KMS-11 (cell line): ENCODE results near the gene TMEM97.
A peak's percentile ranks its signal among the peaks of the same experiment; 100 is the strongest.
"Not testable (repeated sequence)": the region's sequence is repeated elsewhere in the genome, so short reads cannot be mapped to it uniquely, and the experiment has no call there.

ENCODE experiments used
- H2AFZ ChIP-seq: fragments of 200-600 bp; sonication (generic); 2 replicates; pipeline ENCODE4 v1.6.1; 2016; ENCODE audit warnings: antibody characterized with exemption, mixed run types, low read depth
- H3K27ac ChIP-seq: fragments of 200-600 bp; sonication (generic); 2 replicates; pipeline ENCODE4 v1.6.1; 2016; ENCODE audit warnings: mild to moderate bottlenecking, mixed run types
- H3K27me3 ChIP-seq: fragments of 200-600 bp; sonication (generic); 2 replicates; pipeline ENCODE4 v1.6.1; 2017; ENCODE audit warnings: mild to moderate bottlenecking, low read depth, mixed run types, moderate library complexity; ENCODE audit not compliant: insufficient read depth
- H3K36me3 ChIP-seq: fragments of 200-600 bp; sonication (generic); 2 replicates; pipeline ENCODE4 v1.6.1; 2017; ENCODE audit warnings: mild to moderate bottlenecking, mixed run types; ENCODE audit not compliant: insufficient read depth
- H3K4me1 ChIP-seq: fragments of 200-600 bp; sonication (generic); 2 replicates; pipeline ENCODE4 v1.6.1; 2016; ENCODE audit warnings: mild to moderate bottlenecking, low read depth, mixed run types; ENCODE audit not compliant: poor library complexity, severe bottlenecking
- H3K4me2 ChIP-seq: fragments of 200-600 bp; sonication (generic); 2 replicates; pipeline ENCODE4 v1.7.0; 2016; ENCODE audit warnings: mild to moderate bottlenecking, mixed run types
- H3K4me3 ChIP-seq: fragments of 200-600 bp; sonication (generic); IDR thresholded peaks from 2 replicates; pipeline ENCODE4 v1.6.1; 2017; ENCODE audit warnings: low read depth, low read length, mixed read lengths; ENCODE audit not compliant: insufficient read depth
- H3K79me2 ChIP-seq: fragments of 200-600 bp; sonication (generic); 2 replicates; pipeline ENCODE4 v1.6.1; 2016; ENCODE audit warnings: low read depth, mixed run types; ENCODE audit not compliant: insufficient read depth
- H3K9ac ChIP-seq: fragments of 200-600 bp; sonication (generic); 2 replicates; pipeline ENCODE4 v1.6.1; 2016; ENCODE audit warnings: mild to moderate bottlenecking, mixed run types
- H4K20me1 ChIP-seq: fragments of 200-600 bp; sonication (generic); 2 replicates; pipeline ENCODE4 v1.6.1; 2016; ENCODE audit warnings: mild to moderate bottlenecking, mixed run types; ENCODE audit not compliant: insufficient read depth
- TF ChIP-seq, protein P1 (sequence below): fragments of 200-600 bp; sonication (generic); conservative IDR thresholded peaks from 2 replicates; pipeline ENCODE4 v1.6.1; 2017; ENCODE audit warnings: low read depth, mild to moderate bottlenecking, antibody characterized with exemption, low read length, moderate library complexity, mixed read lengths

Gene TMEM97

DNA sequence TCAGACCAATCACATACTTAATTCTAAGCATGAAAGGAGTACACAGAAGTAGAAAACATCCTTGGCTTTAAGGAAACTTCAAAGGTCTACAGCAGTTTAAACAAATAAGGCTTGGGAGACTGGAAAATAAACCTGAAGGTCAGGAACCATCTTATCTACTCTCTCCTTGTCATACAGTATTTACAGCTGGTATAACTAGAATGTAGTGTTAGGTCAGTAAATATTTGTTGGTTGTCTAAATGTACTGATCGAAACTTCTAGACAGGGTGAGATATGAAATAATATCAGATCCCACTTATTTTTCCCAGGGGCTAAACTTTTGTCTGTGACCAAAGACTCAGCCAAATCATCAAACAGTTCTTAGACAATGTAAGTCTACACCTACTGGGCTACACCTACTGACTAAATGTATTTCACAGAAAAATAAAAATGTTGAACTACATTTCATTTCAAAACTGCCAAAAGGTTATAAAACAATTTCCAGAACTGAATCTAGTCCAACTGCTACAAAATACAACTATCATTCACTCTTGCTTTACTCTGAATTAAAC, 27.1 kb upstream of the TMEM97 start:
- H3K9ac ChIP-seq, result no peak overlapping the region
- H3K27me3 ChIP-seq, result no peaks in the 10 kb centered on the region
- no peak overlapping the region for H2AFZ ChIP-seq
- H3K36me3 ChIP-seq, result no peaks in the 10 kb centered on the region
- no peaks in the 10 kb centered on the region for H3K79me2 ChIP-seq
- H3K4me2 ChIP-seq, result no peak overlapping the region
- H3K4me3 ChIP-seq, result no peak overlapping the region
- TF ChIP-seq, protein P1, sequence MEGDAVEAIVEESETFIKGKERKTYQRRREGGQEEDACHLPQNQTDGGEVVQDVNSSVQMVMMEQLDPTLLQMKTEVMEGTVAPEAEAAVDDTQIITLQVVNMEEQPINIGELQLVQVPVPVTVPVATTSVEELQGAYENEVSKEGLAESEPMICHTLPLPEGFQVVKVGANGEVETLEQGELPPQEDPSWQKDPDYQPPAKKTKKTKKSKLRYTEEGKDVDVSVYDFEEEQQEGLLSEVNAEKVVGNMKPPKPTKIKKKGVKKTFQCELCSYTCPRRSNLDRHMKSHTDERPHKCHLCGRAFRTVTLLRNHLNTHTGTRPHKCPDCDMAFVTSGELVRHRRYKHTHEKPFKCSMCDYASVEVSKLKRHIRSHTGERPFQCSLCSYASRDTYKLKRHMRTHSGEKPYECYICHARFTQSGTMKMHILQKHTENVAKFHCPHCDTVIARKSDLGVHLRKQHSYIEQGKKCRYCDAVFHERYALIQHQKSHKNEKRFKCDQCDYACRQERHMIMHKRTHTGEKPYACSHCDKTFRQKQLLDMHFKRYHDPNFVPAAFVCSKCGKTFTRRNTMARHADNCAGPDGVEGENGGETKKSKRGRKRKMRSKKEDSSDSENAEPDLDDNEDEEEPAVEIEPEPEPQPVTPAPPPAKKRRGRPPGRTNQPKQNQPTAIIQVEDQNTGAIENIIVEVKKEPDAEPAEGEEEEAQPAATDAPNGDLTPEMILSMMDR, result no peak
- no peak overlapping the region for H3K27ac ChIP-seq
- H4K20me1 ChIP-seq, result no peaks in the 10 kb centered on the region
- H3K4me1 ChIP-seq, result peaks cover 14% of the 10 kb centered on the region

- not testable (repeated sequence) for H3K27ac ChIP-seq, H4K20me1 ChIP-seq, H3K4me2 ChIP-seq, H2AFZ ChIP-seq, H3K79me2 ChIP-seq, H3K9ac ChIP-seq, H3K36me3 ChIP-seq, H3K27me3 ChIP-seq, H3K4me3 ChIP-seq
- peaks cover 14% of the 10 kb centered on the region for H3K4me1 ChIP-seq
Observed at GRCh38 chr17:28292878-28293277, 26.1 kb upstream of the TMEM97 start.

- Histone ChIP-seq H4K20me1 (no peaks in the 10 kb centered on the region), H3K27me3 (no peaks in the 10 kb centered on the region), H3K4me3 (no peak overlapping the region), H3K27ac (no peak overlapping the region), H3K4me2 (no peak overlapping the region), H2AFZ (no peak overlapping the region), H3K36me3 (no peaks in the 10 kb centered on the region), H3K79me2 (no peaks in the 10 kb centered on the region), H3K9ac (no peak overlapping the region), H3K4me1 (peaks cover 14% of the 10 kb centered on the region)
- TF ChIP-seq, protein P1, result no peak
Observed at GRCh38 chr17:28293994-28294393, 25.0 kb upstream of the TMEM97 start.

DNA sequence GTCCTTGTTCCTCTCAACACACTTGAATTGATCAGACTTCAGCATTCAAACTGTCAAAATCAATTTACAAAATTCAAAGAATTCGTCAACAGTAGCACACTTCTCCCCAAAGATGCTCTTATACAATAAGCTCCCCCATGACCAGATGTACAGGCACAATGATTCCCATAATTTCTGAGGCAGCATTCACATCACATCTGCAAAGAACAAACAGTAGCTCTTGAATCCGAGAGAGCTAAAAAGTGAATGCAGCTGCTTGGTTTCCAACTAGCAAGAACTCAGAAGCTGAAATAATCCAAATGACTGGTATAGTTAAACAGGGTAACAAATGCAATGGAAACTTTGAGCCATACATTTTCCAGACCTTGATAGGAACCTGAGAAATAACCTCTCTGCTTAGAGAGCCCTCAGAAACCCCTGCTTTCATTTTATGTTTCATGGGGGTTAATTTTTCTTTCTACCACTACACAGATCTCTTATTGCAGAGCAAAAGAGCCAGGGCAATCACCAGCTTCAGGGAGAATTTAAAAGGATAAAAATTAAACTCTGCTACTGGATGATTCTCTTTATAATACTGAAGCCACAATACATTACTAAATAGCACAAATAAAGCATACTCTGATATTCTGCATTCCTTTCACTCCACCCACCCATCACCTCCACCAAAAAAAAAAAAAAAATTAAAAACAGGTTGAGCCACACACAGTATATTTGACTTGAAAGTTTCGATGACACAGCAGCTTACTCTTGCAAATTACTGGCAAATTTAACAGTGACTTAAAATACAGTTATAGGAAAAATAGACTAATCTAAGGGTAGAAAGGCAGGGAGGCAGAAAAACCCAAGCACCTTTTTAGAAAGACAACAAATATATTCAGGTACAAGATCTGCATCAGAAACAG, 23.1 kb upstream of the TMEM97 start:
- Histone ChIP-seq H3K27ac (peak overlapping the region; percentile 21; the same call in 1 of the 2 replicates), H3K36me3 (no peaks in the 10 kb centered on the region), H3K4me2 (peak overlapping the region; percentile 40), H2AFZ (no peak overlapping the region), H3K27me3 (no peaks in the 10 kb centered on the region), H3K9ac (no peak overlapping the region), H4K20me1 (no peaks in the 10 kb centered on the region), H3K4me3 (no peak overlapping the region), H3K79me2 (no peaks in the 10 kb centered on the region), H3K4me1 (peaks cover 14% of the 10 kb centered on the region)
- TF ChIP-seq, protein P1, result no peak

- H3K4me3 ChIP-seq, result no peak overlapping the region
- H3K27ac ChIP-seq, result no peak overlapping the region
- H3K27me3 ChIP-seq, result no peaks in the 10 kb centered on the region
- peaks cover 14% of the 10 kb centered on the region for H3K4me1 ChIP-seq
- H3K36me3 ChIP-seq, result no peaks in the 10 kb centered on the region
- no peak overlapping the region for H3K9ac ChIP-seq
- H3K79me2 ChIP-seq, result no peaks in the 10 kb centered on the region
- TF ChIP-seq, protein P1, result no peak
- H3K4me2 ChIP-seq, result no peak overlapping the region
- H4K20me1 ChIP-seq, result no peaks in the 10 kb centered on the region
- H2AFZ ChIP-seq, result no peak overlapping the region
Observed at GRCh38 chr17:28298449-28298848, 20.6 kb upstream of the TMEM97 start.
